GM18868 (cell line): Measurements from ENCODE around the gene SNX13.

Source experiments
- ATAC-seq: cut with Tn5 transposase; IDR thresholded peaks from one replicate; pipeline ENCODE4 v1.9.1; 2021; ENCODE audit warnings: mild to moderate bottlenecking, moderate library complexity; ENCODE audit not compliant: unreplicated experiment

SNX13 gene

GRCh38 chr7:17786314-17786852, 153.9 kb downstream of the SNX13 start:
- no peak for ATAC-seq

GRCh38 chr7:17782216-17782549, 158.1 kb downstream of the SNX13 start:
- ATAC-seq: no peak

- ATAC-seq: no peak
These were observed 158.6 kb downstream of the SNX13 start for GRCh38 chr7:17781491-17782215.

- no peak for ATAC-seq
These were observed 160.9 kb downstream of the SNX13 start for GRCh38 chr7:17779381-17779780.

GRCh38 chr7:17774716-17775288, 165.5 kb downstream of the SNX13 start:
- no peak for ATAC-seq

- no peak for ATAC-seq
These were observed 166.0 kb downstream of the SNX13 start for GRCh38 chr7:17774248-17774647.

GRCh38 chr7:17773289-17773626, 167.0 kb downstream of the SNX13 start:
- ATAC-seq: peak; percentile 31

- ATAC-seq: no peak
These were observed 167.6 kb downstream of the SNX13 start for GRCh38 chr7:17772581-17773288.

GRCh38 chr7:17771901-17772408, 168.3 kb downstream of the SNX13 start:
- no peak for ATAC-seq

- peak; percentile 39 for ATAC-seq
These were observed 169.5 kb downstream of the SNX13 start for GRCh38 chr7:17770710-17771375.

- peak; percentile 66 for ATAC-seq
These were observed 170.4 kb downstream of the SNX13 start for GRCh38 chr7:17769918-17770317.

GRCh38 chr7:17758008-17758407, 182.3 kb downstream of the SNX13 start:
- no peak for ATAC-seq

- ATAC-seq: peak; percentile 2
These were observed 194.2 kb downstream of the SNX13 start for GRCh38 chr7:17746020-17746530.

GRCh38 chr7:17745610-17746009, 194.7 kb downstream of the SNX13 start:
- ATAC-seq: peak; percentile 92

GRCh38 chr7:17743316-17743715, 197.0 kb downstream of the SNX13 start:
- no peak for ATAC-seq

GRCh38 chr7:17741426-17741825, 198.9 kb downstream of the SNX13 start:
- no peak for ATAC-seq
